Measurements from ENCODE around the gene DEPDC1. TPM values are rescaled to one million over a fixed set of nuclear protein-coding genes. Genes with fewer than 3 reads are reported as not detected.
A peak's percentile ranks its signal among the peaks of the same experiment; 100 is the strongest.
"Not testable (repeated sequence)": the region's sequence is repeated elsewhere in the genome, so short reads cannot be mapped to it uniquely, and the experiment has no call there.

DEPDC1 gene
- 30.0 and 62.9 TPM in 2 replicates for total RNA-seq (2014; rRNA removed; shearing (Covaris generic))

DNA sequence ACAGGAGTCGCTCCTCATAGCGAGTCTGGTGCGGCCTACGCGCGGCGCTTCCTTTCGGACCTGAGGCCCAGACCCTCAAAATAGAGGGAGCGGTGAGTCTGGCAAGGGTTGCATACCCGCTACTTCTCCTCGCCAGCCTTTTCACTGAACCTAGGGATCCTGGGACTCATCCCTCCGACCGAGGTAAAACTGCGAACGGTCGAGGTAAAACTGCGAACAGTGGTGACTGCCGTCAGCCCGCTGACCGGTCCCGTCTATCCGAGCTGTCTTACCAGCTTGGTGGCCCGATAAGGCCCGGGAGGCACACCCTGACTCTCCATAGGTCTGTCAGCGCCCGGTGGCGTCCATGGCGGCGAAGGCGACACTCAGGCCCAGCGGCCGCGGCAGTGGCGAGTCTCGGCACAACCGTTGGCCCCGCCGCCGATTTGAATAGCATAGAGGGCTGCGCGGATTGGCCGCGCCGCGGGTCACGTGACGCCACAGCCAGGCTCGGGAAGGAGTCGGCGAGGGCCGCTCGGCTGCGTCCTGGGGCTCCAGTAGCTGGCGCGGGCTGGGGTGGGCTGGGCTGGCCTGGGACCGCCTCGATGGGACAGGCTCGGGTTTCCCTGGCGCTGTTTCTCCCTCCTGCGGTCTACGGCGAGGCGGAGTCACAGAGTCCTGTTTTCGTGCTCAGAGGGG is at the start of gene DEPDC1:
DEPDC1 (minus strand) TSS at position 403 of the 678 bp plus-strand sequence; CDS start at position 320, 83 bp downstream.
- in situ Hi-C loops (cut with HindIII; ENCODE audit: low sequenced_read_pairs) = no loop called here
- DNase-seq (ENCODE audit: low spot score) = peak; percentile 68

DNA sequence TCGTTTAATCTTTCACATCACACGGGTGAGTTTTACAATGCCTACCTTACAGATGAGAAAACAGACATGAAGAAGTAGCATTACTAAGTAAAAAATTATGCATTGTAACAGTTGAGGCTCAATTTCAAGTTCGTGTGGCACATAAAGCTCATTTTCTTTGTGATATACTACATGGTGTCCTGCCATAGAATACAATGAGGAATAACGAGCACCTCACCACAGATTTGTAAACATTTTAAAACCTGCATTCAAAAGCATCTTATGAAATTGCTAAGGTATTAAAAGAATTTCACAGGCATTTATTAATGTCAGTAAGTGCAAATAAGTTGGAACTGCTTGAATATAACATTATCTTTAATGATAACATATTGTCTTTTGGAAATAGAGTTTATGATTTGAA is 47.8 kb upstream of the DEPDC1 start:
- in situ Hi-C loops (cut with HindIII; ENCODE audit: low sequenced_read_pairs) = no loop called here
- DNase-seq (ENCODE audit: low spot score) = no peak

- no peak for DNase-seq (ENCODE audit: low spot score)
- in situ Hi-C loops (cut with HindIII; ENCODE audit: low sequenced_read_pairs) = no loop called here
Measured at GRCh38 chr1:68542586-68542985, 45.7 kb upstream of the DEPDC1 start.

- in situ Hi-C loops (cut with HindIII; ENCODE audit: low sequenced_read_pairs) = no loop called here
- no peak for DNase-seq (ENCODE audit: low spot score)
Measured at GRCh38 chr1:68538941-68539340, 42.1 kb upstream of the DEPDC1 start.

DNA sequence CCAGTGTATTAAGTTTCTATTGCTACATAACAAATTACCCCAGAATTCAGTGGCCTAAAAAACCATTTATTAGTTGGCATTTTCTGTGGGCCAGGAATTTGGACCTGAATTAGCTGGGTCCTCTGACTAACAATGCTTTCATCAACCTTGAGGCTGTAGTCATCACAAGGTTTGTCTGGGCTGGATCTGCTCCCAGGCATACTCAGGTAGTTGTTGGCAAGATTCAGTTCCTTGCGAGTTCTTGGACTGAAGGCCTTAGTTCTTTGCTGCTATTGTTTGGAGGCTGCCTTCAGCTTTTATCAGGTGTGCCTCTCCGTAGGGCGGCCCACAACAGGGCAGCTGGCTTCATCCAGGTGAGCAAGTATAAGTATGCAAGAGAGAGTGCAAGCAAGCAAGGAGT is 31.4 kb upstream of the DEPDC1 start:
- in situ Hi-C loops (cut with HindIII; ENCODE audit: low sequenced_read_pairs) = no loop called here
- no peak for DNase-seq (ENCODE audit: low spot score)

DNA sequence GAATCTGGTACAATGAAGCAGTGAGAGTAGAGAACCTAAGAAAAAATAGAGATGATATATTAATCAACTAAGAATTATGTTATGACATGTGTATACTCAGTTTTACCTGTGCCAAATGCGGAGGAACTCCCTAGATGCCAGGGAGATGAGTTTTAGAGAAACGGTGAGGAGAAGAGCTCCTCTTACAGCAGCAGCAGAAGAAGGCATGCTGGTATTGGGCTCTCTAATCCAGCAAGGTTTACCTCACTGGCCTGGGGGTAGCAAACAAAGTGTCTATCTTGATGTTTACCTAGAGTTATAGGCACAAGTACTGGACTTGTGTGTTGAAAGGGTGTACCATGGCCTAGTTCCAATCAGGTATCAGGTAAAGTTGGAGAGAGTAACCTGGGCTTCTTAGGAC is 28.9 kb upstream of the DEPDC1 start:
- in situ Hi-C loops (cut with HindIII; ENCODE audit: low sequenced_read_pairs) = no loop called here
- DNase-seq (ENCODE audit: low spot score) = no peak

- DNase-seq (ENCODE audit: low spot score) = no peak
- in situ Hi-C loops (cut with HindIII; ENCODE audit: low sequenced_read_pairs) = no loop called here
Measured at GRCh38 chr1:68521286-68521685, 24.4 kb upstream of the DEPDC1 start.

GRCh38 chr1:68516066-68516465 is 19.2 kb upstream of the DEPDC1 start:
- no peak for DNase-seq (ENCODE audit: low spot score)
- in situ Hi-C loops (cut with HindIII; ENCODE audit: low sequenced_read_pairs) = no loop called here

GRCh38 chr1:68511254-68511653 is 14.4 kb upstream of the DEPDC1 start:
- in situ Hi-C loops (cut with HindIII; ENCODE audit: low sequenced_read_pairs) = no loop called here
- no peak for DNase-seq (ENCODE audit: low spot score)

- DNase-seq (ENCODE audit: low spot score) = no peak
- in situ Hi-C loops (cut with HindIII; ENCODE audit: low sequenced_read_pairs) = no loop called here
Measured at GRCh38 chr1:68506386-68506785, 9.5 kb upstream of the DEPDC1 start.

DNA sequence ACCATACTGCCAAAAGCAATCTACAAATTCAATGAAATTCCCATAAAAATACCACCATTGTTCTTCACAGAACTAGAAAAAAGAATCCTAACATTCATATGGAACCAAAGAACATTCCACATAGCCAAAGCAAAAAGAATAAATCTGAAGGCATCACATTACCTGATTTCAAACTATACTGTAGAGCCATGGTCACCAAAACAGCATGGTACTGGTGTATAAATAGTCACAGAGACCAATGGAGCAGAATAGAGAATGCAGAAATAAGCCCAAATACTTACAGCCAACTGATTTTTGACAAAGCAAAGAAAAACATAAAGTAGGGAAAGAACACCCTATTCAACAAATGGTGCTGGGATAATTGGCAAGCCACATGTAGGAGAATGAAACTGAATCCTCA is 6.2 kb upstream of the DEPDC1 start:
- no peak for DNase-seq (ENCODE audit: low spot score)
- in situ Hi-C loops (cut with HindIII; ENCODE audit: low sequenced_read_pairs) = no loop called here

DNA sequence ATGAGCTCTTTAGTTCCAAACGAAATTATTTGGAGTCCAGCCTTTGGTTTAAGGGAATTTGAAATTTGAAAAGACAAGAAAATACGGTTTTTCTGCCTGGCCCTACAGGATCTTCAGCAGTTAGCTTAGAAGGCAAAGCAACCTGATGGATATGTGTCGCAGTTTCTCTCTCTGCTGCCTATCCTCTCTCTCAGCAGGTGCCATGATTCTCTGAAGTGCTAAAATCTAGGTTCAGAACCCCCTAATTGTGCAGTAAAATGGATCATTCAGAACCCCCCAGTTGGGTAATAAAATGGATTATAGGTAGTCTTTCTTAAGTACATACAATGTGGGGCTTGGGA is 446 bp upstream of the DEPDC1 start:
- no peak for DNase-seq (ENCODE audit: low spot score)
- in situ Hi-C loops (cut with HindIII; ENCODE audit: low sequenced_read_pairs) = no loop called here

- DNase-seq (ENCODE audit: low spot score) = no peak
- in situ Hi-C loops (cut with HindIII; ENCODE audit: low sequenced_read_pairs) = no loop called here
Measured at GRCh38 chr1:68495968-68496679, 758 bp downstream of the DEPDC1 start.

- in situ Hi-C loops (cut with HindIII; ENCODE audit: low sequenced_read_pairs) = no loop called here
- DNase-seq (ENCODE audit: low spot score) = no peak
Measured at GRCh38 chr1:68495532-68495931, 1.4 kb downstream of the DEPDC1 start.

DNA sequence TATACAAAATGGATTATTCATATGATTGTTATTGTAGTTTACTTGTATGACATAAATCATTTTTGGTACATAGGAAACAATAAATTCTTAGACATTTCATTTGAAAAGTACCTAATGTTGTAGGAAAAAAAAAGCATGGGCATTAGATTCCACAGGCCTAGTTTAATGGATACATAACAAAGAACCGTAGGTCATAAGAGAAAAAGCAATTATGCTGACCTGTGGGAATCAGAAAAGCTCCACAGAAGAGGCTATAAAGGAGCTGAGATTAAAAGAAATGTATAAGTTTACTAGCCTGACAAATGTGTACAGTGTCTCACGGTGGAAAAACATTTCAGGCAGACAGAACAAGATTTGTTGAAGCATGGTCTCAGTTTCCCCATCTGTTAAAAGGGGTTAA is 3.7 kb downstream of the DEPDC1 start:
- no peak for DNase-seq (ENCODE audit: low spot score)
- in situ Hi-C loops (cut with HindIII; ENCODE audit: low sequenced_read_pairs) = no loop called here

GRCh38 chr1:68492255-68492654 is 4.6 kb downstream of the DEPDC1 start:
- in situ Hi-C loops (cut with HindIII; ENCODE audit: low sequenced_read_pairs); DNase-seq (ENCODE audit: low spot score): not testable (repeated sequence)

DNA sequence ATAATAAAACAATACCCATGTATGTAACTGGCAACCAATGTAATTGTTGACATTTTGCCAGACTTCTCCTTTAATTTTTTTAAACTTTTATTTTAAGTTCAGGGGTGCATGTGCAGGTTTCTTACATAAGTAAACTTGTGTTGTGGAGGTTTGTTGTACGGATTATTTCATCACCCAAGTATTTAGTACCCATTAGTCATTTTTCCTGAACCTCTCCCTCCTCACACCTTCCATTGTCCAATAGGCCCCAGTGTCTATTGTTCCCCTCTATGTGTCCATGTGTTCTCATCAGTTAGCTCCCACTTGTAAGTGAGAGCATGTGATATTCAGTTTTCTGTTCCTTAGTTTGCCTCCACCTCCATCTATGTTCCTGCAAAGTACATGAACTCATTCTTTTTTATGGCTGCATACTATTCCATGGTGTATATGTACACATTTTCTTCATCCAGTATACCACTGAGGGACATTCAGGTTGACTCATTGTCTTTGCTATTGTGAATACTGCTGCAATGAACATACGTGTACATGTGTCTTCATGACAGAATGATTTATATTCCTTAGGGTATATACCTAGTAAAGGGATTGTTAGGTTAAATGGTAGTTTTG is 6.7 kb downstream of the DEPDC1 start:
- in situ Hi-C loops (cut with HindIII; ENCODE audit: low sequenced_read_pairs) = no loop called here
- DNase-seq (ENCODE audit: low spot score) = no peak

DNA sequence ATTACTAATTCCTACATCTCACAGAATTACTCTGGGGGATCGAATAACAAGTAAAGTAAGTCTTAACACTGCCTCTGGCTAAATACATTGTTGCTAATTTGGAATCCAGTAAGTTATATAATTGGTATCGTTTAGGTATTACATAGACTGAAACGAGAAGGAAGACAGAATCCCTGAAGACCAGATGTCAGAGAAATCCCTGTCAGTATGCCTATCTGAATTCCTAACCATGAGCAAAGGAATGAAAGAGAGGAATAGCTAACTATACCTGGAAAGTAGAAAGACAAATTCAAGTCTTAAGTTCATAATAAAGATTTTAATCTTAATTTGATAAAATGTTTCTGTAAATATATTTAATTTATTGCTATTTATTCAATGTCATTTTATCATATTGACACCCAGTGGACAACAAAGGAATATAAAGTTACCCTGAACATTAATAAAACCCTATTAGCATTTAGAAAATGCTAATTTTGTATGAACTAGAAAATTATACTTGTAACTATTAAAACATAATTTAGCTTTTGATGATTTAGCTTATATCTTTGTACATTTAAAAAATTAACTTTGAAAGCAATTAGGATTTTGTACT is 11.4 kb downstream of the DEPDC1 start:
- no peak for DNase-seq (ENCODE audit: low spot score)
- in situ Hi-C loops (cut with HindIII; ENCODE audit: low sequenced_read_pairs) = no loop called here

DNA sequence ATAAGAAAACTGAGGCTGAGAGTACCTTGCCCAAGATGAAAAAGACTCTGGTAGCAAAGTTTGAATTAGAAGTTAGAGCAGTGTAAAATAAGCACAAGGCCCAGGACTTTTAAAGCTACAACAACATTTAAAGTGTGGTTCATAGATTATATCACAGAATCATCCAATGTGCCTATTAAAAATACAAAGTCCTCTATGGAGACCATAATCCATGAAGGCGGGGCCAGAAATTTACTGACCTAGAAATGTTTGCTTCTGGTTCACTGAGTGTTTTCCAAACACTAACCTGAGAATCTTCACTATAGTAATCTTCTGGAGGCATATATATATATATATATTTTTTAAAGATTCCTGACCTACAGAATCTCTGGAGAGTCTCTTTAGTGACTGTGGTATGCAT is 12.3 kb downstream of the DEPDC1 start:
- DNase-seq (ENCODE audit: low spot score) = no peak
- in situ Hi-C loops (cut with HindIII; ENCODE audit: low sequenced_read_pairs) = no loop called here

- DNase-seq (ENCODE audit: low spot score) = no peak
- in situ Hi-C loops (cut with HindIII; ENCODE audit: low sequenced_read_pairs) = no loop called here
Measured at GRCh38 chr1:68481041-68481440, 15.8 kb downstream of the DEPDC1 start.
